GM23248 (cell line): Measurements from ENCODE around the gene RBM38.

Experiments
- EZH2 ChIP-seq: fragments of 200-600 bp; sonication (generic); IDR thresholded peaks from 2 replicates; pipeline ENCODE4 v1.6.1; 2018; ENCODE audit warnings: antibody characterized with exemption, mild to moderate bottlenecking; ENCODE audit not compliant: insufficient read depth, poor library complexity, severe bottlenecking
- EZH2phosphoT487 ChIP-seq: fragments of 200-600 bp; sonication (generic); IDR thresholded peaks from 2 replicates; pipeline ENCODE4 v1.6.1; 2018; ENCODE audit warnings: antibody characterized with exemption, moderate library complexity, mild to moderate bottlenecking, low read depth; ENCODE audit not compliant: insufficient read depth

DNA sequence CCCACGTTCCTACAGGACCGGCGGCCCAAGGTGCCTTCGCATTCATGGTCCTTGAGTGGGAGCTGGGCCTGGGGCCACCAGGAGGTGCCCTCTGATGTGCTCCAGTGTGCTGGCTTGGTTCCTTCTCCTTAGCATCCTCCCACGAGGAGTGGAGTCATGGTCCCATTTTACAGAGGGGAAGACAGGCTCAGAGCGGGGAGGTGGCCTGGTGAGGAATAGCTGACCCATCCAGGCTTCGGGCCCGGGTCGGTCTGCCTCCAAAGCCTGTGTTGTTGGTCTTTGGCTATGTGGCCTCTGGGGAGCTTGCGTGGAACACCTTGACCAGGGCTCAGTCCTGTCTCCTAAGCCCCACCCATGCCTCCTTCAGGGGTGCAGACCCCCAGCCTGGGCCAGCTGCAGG lies 22.8 kb downstream of the RBM38 start:
- TF ChIP-seq EZH2 (no peak), EZH2phosphoT487 (no peak)
